ENCODE data around the gene TBC1D1.

The TBC1D1 gene

GRCh38 chr4:37902738-37903693 lies 12.1 kb downstream of the TBC1D1 start:
- Histone ChIP-seq H3K79me2 (ENCODE audit: control insufficient read depth, low read length) (peaks cover 4% of the 10 kb centered on the region; the same call in 1 of the 2 replicates), H3K4me3 (ENCODE audit: low read length) (no peak overlapping the region), H3K9me3 (ENCODE audit: control insufficient read depth, insufficient read depth, low read length) (no peaks in the 10 kb centered on the region), H3K4me1 (ENCODE audit: control insufficient read depth, low read length) (no peaks in the 10 kb centered on the region), H3F3A (ENCODE audit: control insufficient read depth, insufficient read depth) (no peaks in the 10 kb centered on the region), H4K20me1 (ENCODE audit: control insufficient read depth, insufficient read depth, low read depth, low read length) (no peaks in the 10 kb centered on the region; the same call in 1 of the 2 replicates), H3K9me2 (replicated peaks; ENCODE audit: control insufficient read depth, low read length) (no peaks in the 10 kb centered on the region), H3K36me3 (ENCODE audit: control insufficient read depth, low read length) (peaks cover 26% of the 10 kb centered on the region), H3K27me3 (ENCODE audit: control insufficient read depth, low read length) (no peaks in the 10 kb centered on the region), H3K27ac (ENCODE audit: low read depth, low read length) (no peak overlapping the region), H3K4me2 (ENCODE audit: low read length) (no peak overlapping the region)
- no peak for TF ChIP-seq CTCF (IDR thresholded peaks at IDR 0.05; ENCODE audit: low read depth, low read length, poor library complexity, severe bottlenecking)
- no peak for TF ChIP-seq EZH2phosphoT487 (IDR thresholded peaks at IDR 0.05; ENCODE audit: borderline replicate concordance, low read length)

GRCh38 chr4:37903901-37904300 lies 13.0 kb downstream of the TBC1D1 start:
- Histone ChIP-seq H3K36me3 (ENCODE audit: control insufficient read depth, low read length) (peaks cover 26% of the 10 kb centered on the region), H3K27ac (ENCODE audit: low read depth, low read length) (no peak overlapping the region), H4K20me1 (ENCODE audit: control insufficient read depth, insufficient read depth, low read depth, low read length) (no peaks in the 10 kb centered on the region; the same call in 1 of the 2 replicates), H3K4me1 (ENCODE audit: control insufficient read depth, low read length) (no peaks in the 10 kb centered on the region), H3F3A (ENCODE audit: control insufficient read depth, insufficient read depth) (no peaks in the 10 kb centered on the region), H3K9me2 (replicated peaks; ENCODE audit: control insufficient read depth, low read length) (no peaks in the 10 kb centered on the region), H3K27me3 (ENCODE audit: control insufficient read depth, low read length) (no peaks in the 10 kb centered on the region), H3K79me2 (ENCODE audit: control insufficient read depth, low read length) (no peaks in the 10 kb centered on the region), H3K9me3 (ENCODE audit: control insufficient read depth, insufficient read depth, low read length) (no peaks in the 10 kb centered on the region), H3K4me2 (ENCODE audit: low read length) (no peak overlapping the region), H3K4me3 (ENCODE audit: low read length) (no peak overlapping the region)
- TF ChIP-seq CTCF (IDR thresholded peaks at IDR 0.05; ENCODE audit: low read depth, low read length, poor library complexity, severe bottlenecking) (no peak), EZH2phosphoT487 (IDR thresholded peaks at IDR 0.05; ENCODE audit: borderline replicate concordance, low read length) (no peak)

- no peak overlapping the region for H3K4me2 ChIP-seq (ENCODE audit: low read length)
- H3K36me3 ChIP-seq (ENCODE audit: control insufficient read depth, low read length), result peaks cover 26% of the 10 kb centered on the region
- TF ChIP-seq CTCF (IDR thresholded peaks at IDR 0.05; ENCODE audit: low read depth, low read length, poor library complexity, severe bottlenecking), result no peak
- no peak for TF ChIP-seq EZH2phosphoT487 (IDR thresholded peaks at IDR 0.05; ENCODE audit: borderline replicate concordance, low read length)
- no peaks in the 10 kb centered on the region for H3K27me3 ChIP-seq (ENCODE audit: control insufficient read depth, low read length)
- H4K20me1 ChIP-seq (ENCODE audit: control insufficient read depth, insufficient read depth, low read depth, low read length), result no peaks in the 10 kb centered on the region; the same call in 1 of the 2 replicates
- H3K9me2 ChIP-seq (replicated peaks; ENCODE audit: control insufficient read depth, low read length), result no peaks in the 10 kb centered on the region
- no peaks in the 10 kb centered on the region for H3K9me3 ChIP-seq (ENCODE audit: control insufficient read depth, insufficient read depth, low read length)
- H3F3A ChIP-seq (ENCODE audit: control insufficient read depth, insufficient read depth), result no peaks in the 10 kb centered on the region
- H3K79me2 ChIP-seq (ENCODE audit: control insufficient read depth, low read length), result no peaks in the 10 kb centered on the region
- H3K27ac ChIP-seq (ENCODE audit: low read depth, low read length), result no peak overlapping the region
- no peak overlapping the region for H3K4me3 ChIP-seq (ENCODE audit: low read length)
- H3K4me1 ChIP-seq (ENCODE audit: control insufficient read depth, low read length), result no peaks in the 10 kb centered on the region
Measured at GRCh38 chr4:37904824-37905223, 13.9 kb downstream of the TBC1D1 start.

Measured in DOHH2 (cell line).